ENCODE data around the gene EML4.
"Not testable (repeated sequence)": the region's sequence is repeated elsewhere in the genome, so short reads cannot be mapped to it uniquely, and the experiment has no call there.

EML4 gene

GRCh38 chr2:42267530-42267929 is 98.4 kb downstream of the EML4 start:
- DNase-seq, result no peak

- no peak for DNase-seq
These were observed 99.5 kb downstream of the EML4 start for GRCh38 chr2:42268528-42269151.

- DNase-seq, result no peak
These were observed 101.6 kb downstream of the EML4 start for GRCh38 chr2:42270757-42271156.

GRCh38 chr2:42271246-42271645 is 102.1 kb downstream of the EML4 start:
- not testable (repeated sequence) for DNase-seq

GRCh38 chr2:42274863-42275262 is 105.7 kb downstream of the EML4 start:
- DNase-seq, result no peak

GRCh38 chr2:42281416-42282081 is 112.4 kb downstream of the EML4 start:
- no peak for DNase-seq

- DNase-seq, result no peak
These were observed 114.9 kb downstream of the EML4 start for GRCh38 chr2:42284019-42284418.

- DNase-seq, result no peak
These were observed 117.3 kb downstream of the EML4 start for GRCh38 chr2:42286268-42286946.

GRCh38 chr2:42288811-42289210 is 119.7 kb downstream of the EML4 start:
- DNase-seq, result no peak

GRCh38 chr2:42289222-42289621 is 120.1 kb downstream of the EML4 start:
- DNase-seq, result no peak

- no peak for DNase-seq
These were observed 120.9 kb downstream of the EML4 start for GRCh38 chr2:42290005-42290404.

- DNase-seq, result no peak
These were observed 123.9 kb downstream of the EML4 start for GRCh38 chr2:42293019-42293418.

GRCh38 chr2:42296226-42296625 is 127.1 kb downstream of the EML4 start:
- no peak for DNase-seq

GRCh38 chr2:42297322-42297936 is 128.3 kb downstream of the EML4 start:
- DNase-seq, result no peak

GRCh38 chr2:42298132-42298531 is 129.0 kb downstream of the EML4 start:
- no peak for DNase-seq

- no peak for DNase-seq
These were observed 130.0 kb downstream of the EML4 start for GRCh38 chr2:42298996-42299754.

- DNase-seq, result no peak
These were observed 131.4 kb downstream of the EML4 start for GRCh38 chr2:42300527-42300926.

- DNase-seq, result no peak
These were observed 134.1 kb downstream of the EML4 start for GRCh38 chr2:42303252-42303651.

- no peak for DNase-seq
These were observed 135.0 kb downstream of the EML4 start for GRCh38 chr2:42304059-42304713.

GRCh38 chr2:42307180-42307579 is 138.0 kb downstream of the EML4 start:
- DNase-seq, result no peak

- no peak for DNase-seq
These were observed 140.2 kb downstream of the EML4 start for GRCh38 chr2:42309366-42309765.

GRCh38 chr2:42310007-42310515 is 140.9 kb downstream of the EML4 start:
- no peak for DNase-seq

Data from NCI-H2029 (cell line).